ENCODE results near the gene RAPGEF6.

GRCh38 chr5:131634996-131635683 lies at the start of gene RAPGEF6:
- peak; percentile 31 for TF ChIP-seq CTCF (IDR thresholded peaks at IDR 0.05; ENCODE audit: borderline replicate concordance, extremely low read depth, low read length, poor library complexity, severe bottlenecking)
- TF ChIP-seq EZH2 (IDR thresholded peaks at IDR 0.05; ENCODE audit: borderline replicate concordance, low read depth, low read length, severe bottlenecking), result no peak

Measured in DND-41 (cell line).